ENCODE results near the gene CKAP2L.

Gene CKAP2L

DNA sequence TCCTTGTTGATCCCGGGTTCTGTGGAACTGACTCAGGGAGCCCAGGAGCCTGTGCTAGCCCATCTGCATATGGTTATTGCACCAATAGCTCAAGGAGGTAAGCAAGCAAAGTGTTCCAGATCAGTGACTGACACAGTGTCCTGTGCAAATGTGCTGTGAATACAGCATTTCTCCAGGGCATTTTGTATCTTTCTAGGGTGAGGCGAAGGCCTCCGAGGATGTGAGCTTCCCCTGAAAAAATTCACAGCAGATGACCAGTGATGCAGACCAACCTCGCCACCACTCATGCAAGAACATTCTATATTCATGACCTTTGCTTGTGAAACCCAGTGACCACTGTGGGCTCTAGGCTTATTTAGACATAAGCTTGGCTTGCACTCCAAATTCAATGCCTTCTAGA is 58.8 kb downstream of the CKAP2L start:
- no peak for DNase-seq

DNA sequence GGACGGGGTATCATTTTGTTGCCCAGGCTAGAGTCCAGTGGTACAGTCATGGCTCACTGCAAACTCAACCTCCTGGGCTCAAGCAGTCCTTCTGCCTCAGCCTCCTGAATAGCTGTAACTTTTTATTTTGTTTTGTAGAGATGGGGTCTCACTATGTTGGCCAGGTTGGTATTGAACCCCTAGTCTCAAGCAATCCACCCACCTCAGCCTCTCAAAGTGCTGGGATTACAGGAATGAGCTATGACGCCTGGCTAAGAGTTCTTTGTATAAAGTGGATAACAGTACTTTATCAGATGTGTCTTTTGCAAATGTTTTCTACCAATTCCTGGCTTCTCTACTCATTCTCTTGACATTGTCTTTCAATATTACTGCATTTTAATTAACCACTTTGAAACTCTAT is 60.7 kb downstream of the CKAP2L start:
- DNase-seq, result no peak

DNA sequence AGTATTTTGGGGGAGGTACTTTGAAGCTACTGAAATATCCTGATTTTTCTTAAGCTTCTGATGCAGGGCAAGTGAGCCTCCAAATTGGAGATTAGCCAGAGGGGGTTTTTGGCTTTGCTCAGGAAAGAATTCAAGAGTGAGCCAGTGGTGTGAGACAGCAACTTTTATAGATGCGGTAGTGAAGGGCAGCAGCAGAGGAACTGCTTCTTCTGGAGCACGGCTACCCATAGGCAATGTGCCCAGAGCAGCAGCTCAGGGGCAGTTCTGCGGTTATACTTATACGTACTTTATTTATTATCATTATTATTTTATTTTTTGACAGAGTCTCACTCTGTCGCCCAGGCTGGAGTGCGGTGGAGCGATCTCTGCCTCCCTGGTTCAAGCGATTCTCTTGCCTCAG is 63.4 kb downstream of the CKAP2L start:
- no peak for DNase-seq

DNA sequence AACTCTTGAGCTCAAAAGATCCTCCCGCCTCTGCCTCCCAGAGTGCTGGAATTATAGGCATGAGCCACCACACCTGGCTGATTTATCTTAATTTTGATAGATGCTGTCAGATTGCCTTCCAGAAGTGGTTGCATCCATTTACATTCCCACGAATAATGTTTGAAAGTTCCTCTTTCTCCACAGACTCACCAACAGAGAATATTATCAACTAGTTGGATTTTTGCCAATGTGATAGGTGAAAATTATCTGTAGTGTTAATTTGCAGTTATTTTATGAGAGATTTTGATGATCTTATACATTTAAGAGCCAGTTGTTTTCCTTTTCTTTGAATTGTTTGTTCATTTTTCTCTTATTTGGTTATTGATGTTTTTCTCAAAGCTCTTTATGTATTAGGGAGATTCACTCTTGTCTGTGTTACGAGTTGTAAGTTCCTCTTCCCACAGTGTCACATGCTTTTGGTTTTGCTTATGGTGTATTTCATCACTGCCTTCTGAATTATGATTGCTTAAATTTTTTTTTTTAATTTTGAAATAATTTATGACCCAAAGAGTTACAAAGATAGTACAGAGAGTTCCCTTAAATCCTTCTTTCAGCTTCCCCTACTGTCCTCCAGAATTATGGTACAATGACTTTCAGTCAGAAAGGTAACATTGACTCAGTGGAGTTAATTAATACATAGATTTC is 64.3 kb downstream of the CKAP2L start:
- no peak for DNase-seq

DNA sequence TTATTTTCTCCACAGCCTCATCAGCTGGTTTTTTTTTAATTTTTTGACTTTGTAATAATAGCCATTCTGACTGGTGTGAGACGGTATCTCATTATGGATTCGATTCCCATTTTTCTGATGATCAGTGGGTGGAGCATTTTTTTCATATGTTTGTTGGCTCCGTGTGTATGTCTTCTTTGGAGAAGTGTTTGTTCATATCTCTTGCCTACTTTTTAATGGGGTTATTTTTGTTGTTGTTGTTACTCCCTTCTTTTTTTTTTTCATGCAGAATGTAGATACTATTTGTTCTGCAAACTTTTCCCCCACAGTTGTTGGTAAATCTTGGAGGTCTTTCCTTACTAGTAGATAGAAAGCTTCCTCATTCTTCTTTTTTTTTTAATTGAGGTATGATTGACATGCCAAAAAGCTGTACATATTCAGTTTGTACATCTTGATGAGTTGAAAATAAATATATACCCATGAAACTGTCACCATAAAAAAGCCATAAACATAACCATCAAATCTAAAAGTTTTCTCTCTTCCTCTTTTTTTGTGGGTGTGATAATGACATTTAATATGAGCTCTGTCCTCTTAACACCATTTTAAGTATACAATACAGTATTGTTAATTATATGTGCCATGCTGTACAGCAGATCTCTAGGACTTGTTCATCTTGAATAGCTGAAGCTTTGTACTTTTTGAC is 65.4 kb downstream of the CKAP2L start:
- no peak for DNase-seq

DNA sequence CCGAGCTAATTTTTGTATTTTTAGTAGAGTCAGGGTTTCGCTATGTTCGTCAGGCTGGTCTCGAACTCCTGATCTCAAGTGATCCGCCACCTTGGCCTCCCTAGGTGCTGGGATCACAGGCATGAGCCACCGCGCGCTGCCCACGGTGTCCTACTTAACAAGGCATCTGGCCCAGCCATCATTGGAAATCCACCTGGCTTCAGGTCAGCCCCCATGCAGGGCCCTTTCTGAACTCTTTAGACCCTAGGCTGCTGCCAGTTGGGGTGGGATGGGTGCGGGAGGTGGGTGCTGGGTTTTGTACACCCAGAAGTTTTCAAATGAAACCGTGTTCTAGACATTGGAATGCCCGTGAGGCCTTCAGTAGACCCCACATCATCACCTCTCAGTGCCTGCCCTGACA is 70.2 kb downstream of the CKAP2L start:
- no peak for DNase-seq

DNA sequence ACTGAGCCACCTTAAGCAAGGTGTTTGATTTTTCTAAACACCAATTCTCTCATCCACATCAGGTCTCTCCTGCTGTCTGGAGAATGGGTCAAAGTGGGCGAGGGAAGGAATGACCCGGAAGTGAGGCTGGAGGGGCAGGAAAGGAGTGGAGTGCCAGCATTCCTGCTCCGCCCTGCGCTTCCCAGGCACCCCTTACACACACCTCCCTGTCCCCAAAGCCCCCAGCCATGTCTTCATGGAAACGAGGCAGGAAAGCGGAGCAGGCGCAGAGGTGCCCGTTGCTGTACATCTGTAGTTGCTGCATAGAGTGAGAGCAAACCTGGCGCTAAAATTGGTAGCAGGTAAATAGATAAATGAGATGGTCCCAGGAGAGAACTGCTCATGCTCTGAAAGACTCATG is 70.8 kb downstream of the CKAP2L start:
- no peak for DNase-seq

DNA sequence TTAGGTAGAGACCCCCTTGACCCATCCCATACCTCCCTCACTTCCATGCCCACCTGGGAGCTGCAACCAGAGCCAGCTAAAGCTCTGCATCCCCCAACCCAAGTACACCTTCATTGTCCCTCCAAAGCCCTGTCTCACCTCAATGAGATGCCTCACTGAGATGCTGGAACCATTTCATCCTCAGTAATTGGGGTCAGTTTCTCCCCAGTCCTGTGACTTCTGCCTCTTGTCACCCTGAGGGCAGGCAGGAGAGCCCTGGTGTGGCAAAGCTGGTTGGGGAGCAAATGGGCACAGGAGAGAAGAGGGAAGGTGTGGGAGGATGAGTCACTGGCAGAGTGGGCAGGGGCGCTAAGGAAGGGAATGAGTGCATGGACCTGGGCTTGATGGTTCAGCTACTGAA is 71.5 kb downstream of the CKAP2L start:
- no peak for DNase-seq

DNA sequence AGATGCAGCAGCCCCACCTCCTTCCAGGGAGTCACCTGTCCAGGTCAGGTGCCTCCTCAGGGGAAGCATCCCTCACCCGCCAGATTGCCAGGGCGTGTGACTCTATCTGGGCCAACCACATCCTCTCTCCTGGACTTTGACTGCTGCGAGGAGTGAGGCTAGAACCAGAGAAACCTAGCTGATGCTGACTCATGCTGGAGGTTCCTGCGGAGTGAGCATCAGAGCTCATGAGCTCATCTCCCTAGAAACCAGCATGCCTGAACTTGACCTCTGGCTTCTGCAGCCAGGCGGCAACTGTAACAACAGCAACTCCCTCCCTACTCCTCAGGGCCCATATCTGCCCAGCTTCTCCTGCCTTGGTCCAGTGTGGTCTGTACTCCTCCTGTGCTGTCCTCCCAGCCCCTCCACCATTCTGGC is 71.9 kb downstream of the CKAP2L start:
- DNase-seq, result peak; percentile 96

DNA sequence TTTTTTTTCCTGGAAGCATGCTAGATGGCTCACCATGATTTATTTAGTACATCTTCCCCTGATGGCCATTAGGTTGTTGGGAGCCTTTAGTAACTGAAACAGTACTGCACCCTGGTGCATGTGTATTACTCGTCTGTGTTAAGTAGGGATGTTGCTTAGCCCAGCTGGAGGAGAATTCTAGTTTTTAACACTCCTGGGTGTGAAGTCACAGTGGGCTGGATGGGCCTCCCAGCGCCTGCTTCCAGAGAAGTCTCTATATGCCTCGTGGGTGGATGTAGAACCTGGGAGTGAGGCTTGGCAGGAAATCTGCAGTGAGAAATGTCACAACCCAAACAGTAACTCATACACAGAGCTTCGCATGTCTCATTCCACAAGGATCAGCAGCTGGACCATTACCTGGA is 72.5 kb downstream of the CKAP2L start:
- DNase-seq, result no peak

DNA sequence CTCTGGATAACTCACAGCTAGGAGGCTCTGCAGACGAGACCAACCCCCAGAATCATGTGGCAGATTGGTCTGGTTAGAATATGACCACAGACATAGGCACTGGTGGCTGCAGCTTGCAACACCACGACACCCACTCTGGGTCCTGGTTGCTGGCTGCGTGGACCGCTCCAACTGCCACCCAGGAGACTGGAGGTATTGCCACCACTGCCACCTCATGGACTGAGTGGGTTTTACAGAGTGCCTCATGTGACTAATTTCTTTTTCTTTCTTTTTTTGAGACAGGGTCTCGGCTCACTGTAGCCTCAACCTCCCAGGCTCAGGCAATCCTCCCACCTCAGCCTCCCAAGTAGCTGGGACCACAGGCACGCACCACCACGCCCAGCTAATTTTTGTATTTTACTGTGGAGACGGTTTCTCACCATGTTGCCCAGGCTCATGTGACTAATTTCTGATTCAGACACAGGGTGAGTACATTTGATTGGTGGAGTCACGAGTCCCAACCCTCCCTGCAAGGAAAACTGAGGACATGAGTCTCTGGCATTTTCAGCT is 73.5 kb downstream of the CKAP2L start:
- peak; percentile 80 for DNase-seq

DNA sequence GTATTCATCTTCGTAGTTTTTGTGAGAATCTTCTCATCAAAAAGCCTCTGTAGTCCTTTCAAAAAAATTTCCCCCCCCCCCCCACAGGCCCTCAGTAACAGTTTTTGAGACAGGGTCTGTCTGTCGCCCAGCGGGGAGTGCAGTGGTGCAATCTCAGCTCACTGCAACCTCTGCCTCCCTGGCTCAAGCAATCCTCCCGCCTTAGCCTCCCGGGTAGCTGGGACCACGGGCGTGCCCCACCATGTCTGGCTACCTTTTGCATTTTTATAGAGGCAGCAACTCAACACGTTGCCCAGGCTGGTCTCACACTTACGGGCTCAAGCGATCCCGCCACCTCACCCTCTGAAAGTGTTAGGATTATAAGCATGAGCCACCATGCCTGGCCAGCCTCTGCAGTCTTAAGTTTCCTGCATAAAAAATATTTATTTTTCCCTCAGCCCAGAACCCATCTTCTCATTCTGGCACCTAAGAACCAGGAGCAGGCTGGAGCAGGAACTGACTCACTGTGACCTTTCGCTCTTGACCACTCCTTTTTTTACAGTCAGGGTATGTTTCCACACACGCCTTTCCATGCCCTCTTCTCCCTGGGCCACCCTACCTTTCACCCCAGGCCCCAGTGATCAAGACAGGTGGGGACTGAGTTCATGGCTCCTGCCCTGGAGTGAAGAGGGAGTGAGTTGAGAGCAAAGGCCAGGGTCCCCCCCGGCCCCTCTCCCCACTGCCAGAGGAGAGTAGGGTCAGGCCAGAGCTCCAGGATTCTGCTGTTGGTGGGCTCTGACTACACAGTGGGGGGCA is 76.1 kb downstream of the CKAP2L start:
- no peak for DNase-seq

DNA sequence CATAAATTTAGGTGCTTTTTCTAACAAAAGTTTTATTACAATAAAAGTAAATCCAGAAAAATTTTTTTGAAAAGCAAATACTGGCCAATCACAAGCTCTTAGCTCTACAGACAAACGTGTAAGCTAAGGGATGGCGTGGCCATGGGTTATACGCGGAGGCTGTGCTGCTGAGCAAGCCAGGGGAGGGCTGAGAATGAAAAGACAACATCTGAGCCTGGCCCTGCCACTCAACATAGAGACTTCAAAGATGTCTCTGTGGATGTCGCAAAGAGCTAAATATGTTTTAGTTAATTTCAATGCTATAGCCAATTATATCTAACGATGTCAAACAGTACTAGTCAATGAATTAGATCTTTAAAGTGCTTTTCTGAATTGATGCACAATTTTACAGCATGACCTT is 76.9 kb downstream of the CKAP2L start:
- DNase-seq, result no peak

Data from islet precursor cell (in vitro differentiated cells).